Kidney epithelial cell (primary cell): Measurements from ENCODE around the gene GRID1. TPM values are rescaled to one million over a fixed set of nuclear protein-coding genes. Genes with fewer than 3 reads are reported as not detected.

ENCODE experiments used
- DNase-seq: peaks from one replicate; pipeline ENCODE4 v3.0.0-alpha.2; 2010; ENCODE audit warnings: low read depth
- H3K27me3 ChIP-seq: 2 replicates; pipeline ENCODE4 v1.6.0; 2011; ENCODE audit warnings: low read length; ENCODE audit not compliant: control insufficient read depth, insufficient read depth
- H3K36me3 ChIP-seq: 2 replicates; pipeline ENCODE4 v1.5.1; 2011; ENCODE audit warnings: low read length; ENCODE audit not compliant: control insufficient read depth, insufficient read depth
- H3K4me3 ChIP-seq: 2 replicates; pipeline ENCODE4 v1.5.1; 2011; ENCODE audit warnings: low read depth, mild to moderate bottlenecking, control low read depth, low read length
- total RNA-seq: library from RNA; depleted of rRNA; stranded (reverse); fragments of >200 nt; gene quantifications from 2 replicates; pipeline ENCODE4 v1.2.3, GENCODE V29; 2015
- TF ChIP-seq, protein P1 (sequence below): IDR thresholded peaks from 2 replicates; pipeline ENCODE4 v1.5.1; 2011; ENCODE audit warnings: mild to moderate bottlenecking, moderate library complexity, low read length, control low read depth, inconsistent platforms; ENCODE audit not compliant: insufficient read depth, poor library complexity, severe bottlenecking

The GRID1 gene
- total RNA-seq, 1 donor from 2014 or later, result 0.33 TPM

DNA sequence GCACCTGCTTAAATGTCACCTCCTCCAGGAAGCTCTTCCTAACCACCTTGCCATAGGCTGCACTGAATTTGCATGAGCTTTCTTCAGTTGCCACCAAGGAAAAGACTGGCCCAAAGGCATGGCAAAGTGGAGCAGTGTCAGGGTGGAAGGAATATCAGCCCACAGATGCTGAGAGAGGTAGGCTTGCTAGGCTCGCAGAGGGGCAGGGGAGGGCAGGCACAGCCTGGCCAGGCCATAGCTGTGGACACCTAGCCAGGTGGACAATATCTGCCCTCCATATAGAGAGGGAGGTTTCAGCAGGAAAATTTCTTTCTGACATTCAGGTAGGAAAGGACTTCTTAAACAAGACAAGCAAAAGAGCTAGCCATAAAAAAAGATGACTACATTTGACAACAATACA is 166.3 kb downstream of the GRID1 start:
- Histone ChIP-seq H3K4me3 (no peak overlapping the region), H3K36me3 (no peaks in the 10 kb centered on the region), H3K27me3 (no peaks in the 10 kb centered on the region)
- TF ChIP-seq, protein P1, sequence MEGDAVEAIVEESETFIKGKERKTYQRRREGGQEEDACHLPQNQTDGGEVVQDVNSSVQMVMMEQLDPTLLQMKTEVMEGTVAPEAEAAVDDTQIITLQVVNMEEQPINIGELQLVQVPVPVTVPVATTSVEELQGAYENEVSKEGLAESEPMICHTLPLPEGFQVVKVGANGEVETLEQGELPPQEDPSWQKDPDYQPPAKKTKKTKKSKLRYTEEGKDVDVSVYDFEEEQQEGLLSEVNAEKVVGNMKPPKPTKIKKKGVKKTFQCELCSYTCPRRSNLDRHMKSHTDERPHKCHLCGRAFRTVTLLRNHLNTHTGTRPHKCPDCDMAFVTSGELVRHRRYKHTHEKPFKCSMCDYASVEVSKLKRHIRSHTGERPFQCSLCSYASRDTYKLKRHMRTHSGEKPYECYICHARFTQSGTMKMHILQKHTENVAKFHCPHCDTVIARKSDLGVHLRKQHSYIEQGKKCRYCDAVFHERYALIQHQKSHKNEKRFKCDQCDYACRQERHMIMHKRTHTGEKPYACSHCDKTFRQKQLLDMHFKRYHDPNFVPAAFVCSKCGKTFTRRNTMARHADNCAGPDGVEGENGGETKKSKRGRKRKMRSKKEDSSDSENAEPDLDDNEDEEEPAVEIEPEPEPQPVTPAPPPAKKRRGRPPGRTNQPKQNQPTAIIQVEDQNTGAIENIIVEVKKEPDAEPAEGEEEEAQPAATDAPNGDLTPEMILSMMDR, result no peak
- DNase-seq, result no peak

DNA sequence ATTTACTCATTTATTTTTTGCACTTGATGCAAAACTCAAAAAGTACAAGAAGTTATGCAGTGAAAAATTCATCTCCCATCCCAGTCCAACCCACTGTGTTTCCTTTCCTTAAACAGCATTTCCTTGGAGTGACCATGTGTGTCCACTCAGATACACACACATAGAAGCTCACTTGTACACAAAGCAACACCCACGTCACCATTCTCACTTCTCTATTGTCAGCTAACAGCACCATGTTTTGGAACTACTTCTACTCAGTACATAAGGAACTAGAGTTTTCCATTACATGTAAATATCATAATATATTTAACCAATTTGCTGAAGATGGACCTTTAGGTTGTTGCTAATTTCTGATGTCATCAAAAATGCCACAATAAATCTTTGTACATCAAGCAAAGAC is 167.6 kb downstream of the GRID1 start:
- no peaks in the 10 kb centered on the region for H3K27me3 ChIP-seq
- TF ChIP-seq, protein P1, result no peak
- H3K4me3 ChIP-seq, result no peak overlapping the region
- H3K36me3 ChIP-seq, result no peaks in the 10 kb centered on the region
- no peak for DNase-seq

DNA sequence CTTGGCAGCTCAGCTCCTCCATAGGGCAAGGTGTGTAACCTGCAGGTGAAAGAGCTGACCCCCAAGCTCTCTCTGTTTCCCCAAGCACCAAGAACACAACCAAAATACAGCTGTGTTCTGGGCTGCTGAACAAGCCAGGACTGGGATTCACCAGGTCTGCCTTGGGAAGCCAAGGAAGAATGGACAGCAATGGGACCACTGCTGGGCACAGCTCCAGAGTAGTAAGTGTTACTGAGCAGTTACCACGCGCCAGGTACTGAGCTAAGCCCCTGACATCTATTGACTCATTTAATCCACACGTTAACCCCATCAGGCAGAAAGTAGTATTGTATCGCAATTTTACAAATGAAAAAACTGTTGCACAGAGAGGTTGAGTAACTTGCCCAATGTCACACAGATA is 168.3 kb downstream of the GRID1 start:
- no peak for DNase-seq
- H3K36me3 ChIP-seq, result no peaks in the 10 kb centered on the region
- TF ChIP-seq, protein P1, result no peak
- H3K4me3 ChIP-seq, result no peak overlapping the region
- no peaks in the 10 kb centered on the region for H3K27me3 ChIP-seq

DNA sequence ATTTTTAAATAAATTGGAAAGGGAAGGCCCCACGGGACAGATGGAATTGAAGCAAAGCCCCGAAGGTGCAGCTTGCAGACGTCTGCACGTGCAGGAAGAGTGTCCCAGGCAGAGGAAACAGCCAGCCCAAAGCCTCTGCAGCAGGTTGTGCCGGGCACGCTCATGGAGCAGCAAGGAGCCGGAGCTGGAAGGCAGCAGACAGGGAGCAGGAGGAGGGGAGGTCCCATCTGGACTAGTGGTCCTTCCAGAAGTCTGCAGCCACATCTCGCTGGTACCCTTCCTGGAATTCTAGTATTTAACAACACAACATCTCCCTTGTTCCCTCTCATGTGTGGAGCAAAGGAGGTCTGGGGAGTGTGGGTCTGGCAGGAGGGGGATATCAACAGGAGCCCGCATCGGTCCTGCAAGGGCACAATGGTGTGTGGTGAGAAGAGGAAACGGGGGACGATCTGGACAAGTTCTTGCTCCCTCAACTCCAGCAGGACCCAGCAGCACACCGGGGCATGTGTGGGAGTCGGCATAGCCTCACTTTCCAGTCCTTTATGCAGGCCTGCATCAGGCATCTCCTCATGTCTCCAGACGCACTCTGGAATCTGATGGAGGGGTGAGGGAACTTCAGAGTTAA is 169.3 kb downstream of the GRID1 start:
- Histone ChIP-seq H3K27me3 (no peaks in the 10 kb centered on the region), H3K4me3 (no peak overlapping the region), H3K36me3 (no peaks in the 10 kb centered on the region)
- no peak for DNase-seq
- TF ChIP-seq, protein P1, result no peak

DNA sequence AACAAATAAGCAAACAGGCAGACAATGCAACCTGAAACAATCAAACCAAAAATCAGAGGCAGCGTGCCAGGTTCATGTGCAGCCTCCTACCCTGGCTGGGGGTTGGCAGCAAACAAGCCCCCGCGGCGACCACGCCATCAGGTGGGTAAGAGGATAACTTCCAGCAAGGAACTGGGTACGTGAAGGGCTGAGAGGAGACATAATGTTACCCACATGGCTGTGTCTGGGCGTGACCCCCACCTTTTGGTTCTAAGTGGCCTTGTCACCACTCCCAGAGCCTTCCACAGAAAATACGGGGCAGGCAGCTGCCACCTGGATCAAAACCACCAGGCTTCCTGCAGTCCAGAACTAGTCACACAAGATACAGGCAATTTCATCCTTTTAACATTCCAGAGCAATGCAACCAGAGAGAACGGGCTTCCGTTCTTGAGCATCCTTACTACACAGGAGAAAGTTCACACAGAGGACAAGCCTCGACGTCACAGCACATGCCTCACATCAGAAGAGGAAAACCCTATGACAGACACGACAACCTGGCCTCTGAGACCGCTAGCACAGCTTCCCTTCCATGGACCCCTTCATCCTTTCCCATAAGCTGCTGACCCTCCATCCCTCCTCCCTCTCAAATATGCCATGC is 171.0 kb downstream of the GRID1 start:
- no peaks in the 10 kb centered on the region for H3K36me3 ChIP-seq
- H3K27me3 ChIP-seq, result no peaks in the 10 kb centered on the region
- no peak for DNase-seq
- H3K4me3 ChIP-seq, result no peak overlapping the region
- TF ChIP-seq, protein P1, result no peak

DNA sequence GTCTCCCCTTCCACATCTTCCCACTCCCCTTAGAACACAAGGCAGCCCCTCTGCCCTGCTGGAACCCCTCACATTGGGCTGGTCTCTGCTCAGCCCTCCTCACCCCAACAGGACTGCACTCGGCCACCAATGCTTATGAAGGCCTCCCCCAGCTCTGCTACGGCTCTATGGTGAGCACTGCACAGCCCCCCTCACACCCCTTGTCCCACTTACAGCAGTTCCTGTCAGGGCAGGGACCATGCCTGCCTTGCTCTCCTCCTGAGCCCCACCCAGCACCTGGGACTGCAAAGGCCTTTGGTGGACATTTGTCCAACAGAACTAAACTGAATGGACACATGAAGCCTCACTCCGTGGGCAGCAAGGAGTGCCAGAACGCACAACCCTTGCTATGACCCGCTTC is 171.9 kb downstream of the GRID1 start:
- H3K4me3 ChIP-seq, result no peak overlapping the region
- DNase-seq, result no peak
- no peaks in the 10 kb centered on the region for H3K27me3 ChIP-seq
- H3K36me3 ChIP-seq, result no peaks in the 10 kb centered on the region
- TF ChIP-seq, protein P1, result no peak
